Raji (cell line): ENCODE results near the gene KRTAP10-8.
"Not testable (repeated sequence)": the region's sequence is repeated elsewhere in the genome, so short reads cannot be mapped to it uniquely, and the experiment has no call there.

Experiments
- POLR2A ChIP-seq: IDR thresholded peaks from 2 replicates; pipeline ENCODE4 v1.6.1; 2011; ENCODE audit warnings: low read depth, low read length, control low read depth; ENCODE audit not compliant: insufficient read depth

KRTAP10-8 gene

GRCh38 chr21:44574457-44575306, 37.2 kb upstream of the KRTAP10-8 start:
- no peak for TF ChIP-seq POLR2A

GRCh38 chr21:44575307-44576024, 36.4 kb upstream of the KRTAP10-8 start:
- no peak for TF ChIP-seq POLR2A

- TF ChIP-seq POLR2A: no peak
Observed at GRCh38 chr21:44576025-44576420, 35.9 kb upstream of the KRTAP10-8 start.

GRCh38 chr21:44578371-44579055, 33.4 kb upstream of the KRTAP10-8 start:
- TF ChIP-seq POLR2A: no peak

- TF ChIP-seq POLR2A: no peak
Observed at GRCh38 chr21:44579056-44579832, 32.6 kb upstream of the KRTAP10-8 start.

- no peak for TF ChIP-seq POLR2A
Observed at GRCh38 chr21:44579833-44580144, 32.1 kb upstream of the KRTAP10-8 start.

- not testable (repeated sequence) for TF ChIP-seq POLR2A
Observed at GRCh38 chr21:44580231-44580821, 31.6 kb upstream of the KRTAP10-8 start, which contains the start of gene KRTAP10-5. Gene KRTAP10-5, minus strand, starts transcription at chr21:44580604. Its CDS starts 26 bp downstream, at chr21:44580578.

GRCh38 chr21:44581158-44581557, 30.7 kb upstream of the KRTAP10-8 start:
- TF ChIP-seq POLR2A: no peak

- TF ChIP-seq POLR2A: no peak
Observed at GRCh38 chr21:44582055-44582454, 29.8 kb upstream of the KRTAP10-8 start.

- TF ChIP-seq POLR2A: no peak
Observed at GRCh38 chr21:44583089-44583799, 28.6 kb upstream of the KRTAP10-8 start.

GRCh38 chr21:44583800-44584147, 28.1 kb upstream of the KRTAP10-8 start:
- no peak for TF ChIP-seq POLR2A

GRCh38 chr21:44585892-44586291, 26.0 kb upstream of the KRTAP10-8 start:
- no peak for TF ChIP-seq POLR2A

- no peak for TF ChIP-seq POLR2A
Observed at GRCh38 chr21:44589094-44589493, 22.8 kb upstream of the KRTAP10-8 start.

GRCh38 chr21:44589586-44590305, 22.1 kb upstream of the KRTAP10-8 start:
- no peak for TF ChIP-seq POLR2A

GRCh38 chr21:44590311-44590721, 21.6 kb upstream of the KRTAP10-8 start:
- no peak for TF ChIP-seq POLR2A
